Astrocyte of the cerebellum (primary cell): Measurements from ENCODE around the gene SLC24A4.

Source experiments
- DNase-seq: peaks from one replicate; pipeline ENCODE4 v3.0.0-alpha.2; 2011; ENCODE audit warnings: low read depth
- H3K4me3 ChIP-seq: 2 replicates; pipeline ENCODE4 v1.5.1; 2011; ENCODE audit warnings: mild to moderate bottlenecking, low read depth, low read length, moderate library complexity
- in situ Hi-C: cut with HindIII; loops from 2 replicates; pipeline ENCODE4 v1.10.0; 2017; ENCODE audit warnings: low sequenced_read_pairs
- TF ChIP-seq, protein P1 (sequence below): IDR thresholded peaks from 2 replicates; pipeline ENCODE4 v1.5.1; 2012; ENCODE audit warnings: low read length, low read depth, moderate library complexity, mild to moderate bottlenecking; ENCODE audit errors: missing control alignments

Gene SLC24A4

DNA sequence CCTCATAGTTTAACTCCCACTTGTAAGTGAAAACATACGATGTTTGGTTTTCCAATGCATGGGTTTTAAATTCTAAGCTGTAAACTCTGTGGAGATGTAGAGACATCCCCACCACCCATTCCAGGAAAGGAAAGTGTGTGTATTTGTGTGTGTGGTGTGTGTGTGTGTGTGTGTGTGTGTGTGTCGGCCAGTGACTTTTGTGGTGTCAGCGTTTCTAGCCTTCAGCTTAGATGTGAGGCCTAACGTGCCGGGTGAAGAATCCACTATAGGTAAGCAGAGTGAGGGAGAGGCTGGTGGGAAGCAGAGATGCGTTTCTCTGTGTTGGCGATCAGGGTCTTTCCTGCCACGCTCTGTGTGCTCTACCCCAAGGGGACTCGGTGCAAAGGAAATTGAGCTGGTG is 93.0 kb downstream of the SLC24A4 start:
- DNase-seq = no peak
- TF ChIP-seq, protein P1, sequence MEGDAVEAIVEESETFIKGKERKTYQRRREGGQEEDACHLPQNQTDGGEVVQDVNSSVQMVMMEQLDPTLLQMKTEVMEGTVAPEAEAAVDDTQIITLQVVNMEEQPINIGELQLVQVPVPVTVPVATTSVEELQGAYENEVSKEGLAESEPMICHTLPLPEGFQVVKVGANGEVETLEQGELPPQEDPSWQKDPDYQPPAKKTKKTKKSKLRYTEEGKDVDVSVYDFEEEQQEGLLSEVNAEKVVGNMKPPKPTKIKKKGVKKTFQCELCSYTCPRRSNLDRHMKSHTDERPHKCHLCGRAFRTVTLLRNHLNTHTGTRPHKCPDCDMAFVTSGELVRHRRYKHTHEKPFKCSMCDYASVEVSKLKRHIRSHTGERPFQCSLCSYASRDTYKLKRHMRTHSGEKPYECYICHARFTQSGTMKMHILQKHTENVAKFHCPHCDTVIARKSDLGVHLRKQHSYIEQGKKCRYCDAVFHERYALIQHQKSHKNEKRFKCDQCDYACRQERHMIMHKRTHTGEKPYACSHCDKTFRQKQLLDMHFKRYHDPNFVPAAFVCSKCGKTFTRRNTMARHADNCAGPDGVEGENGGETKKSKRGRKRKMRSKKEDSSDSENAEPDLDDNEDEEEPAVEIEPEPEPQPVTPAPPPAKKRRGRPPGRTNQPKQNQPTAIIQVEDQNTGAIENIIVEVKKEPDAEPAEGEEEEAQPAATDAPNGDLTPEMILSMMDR = no peak
- no peak overlapping the region for H3K4me3 ChIP-seq
- in situ Hi-C loops = no loop called here

DNA sequence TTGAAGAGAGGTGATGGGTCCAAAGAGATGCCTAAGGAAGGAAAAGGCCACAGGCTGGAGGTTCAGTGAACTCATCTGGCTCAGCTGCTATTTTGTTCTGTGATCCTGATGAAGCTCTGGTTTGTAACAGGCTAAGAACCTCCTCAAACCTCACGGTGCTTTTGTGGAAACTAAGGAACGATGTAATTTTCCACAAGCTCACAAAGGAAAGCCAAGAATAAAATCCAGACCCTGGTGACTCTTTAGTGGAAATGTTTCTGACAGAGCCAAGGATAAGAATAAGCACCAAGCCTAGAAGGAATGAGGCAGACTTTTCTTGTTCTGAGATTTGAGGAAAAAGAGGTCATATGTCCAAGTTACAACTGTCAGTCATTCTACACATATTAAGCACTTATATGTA is 93.6 kb downstream of the SLC24A4 start:
- in situ Hi-C loops = no loop called here
- no peak for DNase-seq
- TF ChIP-seq, protein P1 = no peak
- H3K4me3 ChIP-seq = no peak overlapping the region

DNA sequence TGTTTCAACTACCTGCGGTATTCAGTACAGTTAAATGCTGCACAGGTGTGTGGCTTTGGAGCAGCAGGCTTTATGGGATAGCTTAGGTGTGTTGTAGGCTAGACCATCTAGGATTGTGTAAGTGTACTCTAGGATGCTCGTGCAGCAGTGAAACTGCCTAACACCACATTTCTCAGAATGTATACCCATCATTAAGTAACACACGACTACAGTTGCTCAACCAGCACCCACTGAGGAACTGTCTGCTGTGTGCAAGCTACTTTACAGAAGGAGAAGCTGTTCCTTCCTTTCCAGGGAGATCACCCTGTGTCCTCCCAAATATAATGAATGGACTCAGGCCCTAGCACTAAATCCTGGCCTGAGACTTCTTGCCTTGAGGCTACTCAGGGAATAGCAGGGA is 94.8 kb downstream of the SLC24A4 start:
- TF ChIP-seq, protein P1 = no peak
- in situ Hi-C loops = no loop called here
- DNase-seq = no peak

DNA sequence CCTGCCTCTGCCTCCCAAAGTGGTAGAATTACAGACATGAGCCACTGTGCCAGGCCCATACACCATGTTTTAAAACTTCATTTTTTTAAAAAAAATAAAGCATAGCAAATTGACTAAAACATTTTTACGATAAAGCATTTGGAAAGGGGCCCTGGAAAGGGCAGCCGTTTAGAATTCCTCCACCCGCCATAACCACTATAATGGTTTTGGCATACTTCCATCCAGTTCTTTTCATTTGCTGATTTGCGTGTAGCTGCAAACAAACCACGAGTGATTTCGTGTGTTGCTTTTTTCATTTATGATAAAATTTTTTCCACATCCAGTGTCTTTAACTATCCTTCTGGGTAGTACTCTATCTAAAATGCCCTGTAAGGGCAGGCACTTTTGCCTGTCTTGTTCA is 98.8 kb downstream of the SLC24A4 start:
- TF ChIP-seq, protein P1 = no peak
- H3K4me3 ChIP-seq = no peak overlapping the region
- in situ Hi-C loops = no loop called here
- peak; percentile 88 for DNase-seq

More for the DNA sequence above, 94.8 kb downstream of the SLC24A4 start:
- no peak overlapping the region for H3K4me3 ChIP-seq

DNA sequence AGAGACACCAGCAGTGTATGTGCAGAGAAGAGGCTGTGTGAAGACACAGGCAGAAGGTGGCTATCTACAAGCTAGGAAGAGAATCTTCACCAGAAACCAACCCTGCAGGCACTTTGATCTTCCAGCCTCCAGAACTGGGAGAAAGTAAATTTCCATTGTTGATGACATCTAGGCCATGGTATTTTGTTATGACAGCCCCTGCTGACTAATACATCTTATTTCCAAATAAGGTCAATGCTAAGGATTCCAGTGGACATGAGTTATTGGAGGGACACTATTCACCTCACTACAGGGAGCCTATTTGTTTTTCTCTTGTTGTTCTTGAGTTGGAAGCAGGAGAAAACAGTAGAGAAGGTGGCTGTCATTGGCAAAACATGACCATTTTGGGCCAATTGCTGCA is 102.1 kb downstream of the SLC24A4 start:
- in situ Hi-C loops = no loop called here
- no peak for DNase-seq
- TF ChIP-seq, protein P1 = no peak
- no peak overlapping the region for H3K4me3 ChIP-seq

DNA sequence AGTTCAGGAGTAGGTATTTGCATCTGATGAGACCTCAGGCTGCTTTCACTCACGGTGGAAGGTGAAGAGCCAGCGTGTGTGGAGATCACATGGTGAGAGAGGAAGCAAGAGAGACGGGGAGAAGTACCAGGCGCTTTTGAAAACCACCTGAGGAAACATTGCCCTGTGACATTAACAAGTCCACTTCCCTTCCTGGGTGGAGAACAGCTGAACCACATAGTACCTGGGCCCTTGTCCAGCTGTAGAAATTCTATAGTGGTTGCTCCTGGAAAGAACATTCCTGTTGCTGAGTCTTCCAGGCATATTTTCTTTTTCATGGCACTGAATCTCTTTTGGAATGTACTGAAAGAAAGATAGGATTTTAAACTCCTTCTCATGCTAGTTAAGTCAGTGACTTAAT is 103.3 kb downstream of the SLC24A4 start:
- no peak overlapping the region for H3K4me3 ChIP-seq
- DNase-seq = peak; percentile 78
- TF ChIP-seq, protein P1 = no peak
- in situ Hi-C loops = no loop called here

DNA sequence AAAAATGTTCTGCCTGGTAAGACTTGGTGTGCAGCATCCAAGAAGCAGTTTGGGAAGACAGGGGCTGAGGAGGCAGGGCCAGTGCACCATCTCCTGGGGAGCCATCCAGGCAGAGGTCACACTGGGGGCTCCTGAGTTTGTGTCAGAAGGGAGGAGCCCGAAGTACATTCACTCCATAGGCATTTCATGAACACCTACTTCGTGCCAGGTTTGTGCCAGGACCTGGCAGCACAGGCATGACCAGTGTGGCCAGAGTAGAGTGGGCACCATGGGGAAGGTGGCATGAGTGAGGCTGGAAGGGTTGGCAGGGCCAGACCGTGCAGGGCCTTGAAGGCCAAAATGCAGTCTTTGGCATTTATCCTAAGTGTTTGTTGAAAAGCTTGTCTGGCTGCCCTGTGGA is 104.1 kb downstream of the SLC24A4 start:
- no peak for DNase-seq
- H3K4me3 ChIP-seq = no peak overlapping the region
- in situ Hi-C loops = no loop called here
- TF ChIP-seq, protein P1 = no peak
